Measurements from ENCODE around the gene VPS54. TPM values are rescaled to one million over a fixed set of nuclear protein-coding genes. Genes with fewer than 3 reads are reported as not detected.

The VPS54 gene
- total RNA-seq, 4 donors from 2014 or later: 19.0 to 24.1 (median 23.4) TPM

GRCh38 chr2:63870679-63871078 is 148.5 kb downstream of the VPS54 start:
- 96% methylated on average over 4 of the region's 4 CpGs for WGBS
- Histone ChIP-seq H3K27me3 (no peaks in the 10 kb centered on the region), H3K9me3 (no peaks in the 10 kb centered on the region), H3K4me3 (no peak overlapping the region), H3K36me3 (peaks cover 0 to 10% (median 3%) of the 10 kb centered on the region in 4 donors), H3K27ac (replicated peaks in 1 of 4) (peak overlapping the region in 2 of 4 donors; percentile 58 to 74), H3K4me1 (peaks cover 48 to 72% (median 53%) of the 10 kb centered on the region in 4 donors)
- DNase-seq (ENCODE audit: extremely low spot score): no peak
- intact Hi-C loops (cut with DNase I): no loop called here
- TF ChIP-seq EP300 (IDR thresholded peaks at IDR 0.05) (no peak), CTCF (IDR thresholded peaks at IDR 0.05) (no peak), POLR2A (IDR thresholded peaks at IDR 0.05; ENCODE audit: low read depth) (no peak), POLR2AphosphoS5 (IDR thresholded peaks at IDR 0.05) (no peak)

GRCh38 chr2:63866009-63866709 is 153.1 kb downstream of the VPS54 start:
- no peak overlapping the region for H3K4me3 ChIP-seq
- DNase-seq (ENCODE audit: extremely low spot score): no peak
- no peak overlapping the region for H3K27ac ChIP-seq (replicated peaks in 1 of 4)
- intact Hi-C loops (cut with DNase I): no loop called here
- 77% methylated on average over 2 of the region's 2 CpGs for WGBS
- peaks cover 34 to 60% (median 39%) of the 10 kb centered on the region in 4 donors for H3K4me1 ChIP-seq
- no peak for TF ChIP-seq POLR2AphosphoS5 (IDR thresholded peaks at IDR 0.05)
- no peak for TF ChIP-seq CTCF (IDR thresholded peaks at IDR 0.05)
- no peak for TF ChIP-seq POLR2A (IDR thresholded peaks at IDR 0.05; ENCODE audit: low read depth)
- TF ChIP-seq EP300 (IDR thresholded peaks at IDR 0.05): no peak
- H3K36me3 ChIP-seq: peaks cover 0 to 26% (median 6%) of the 10 kb centered on the region in 4 donors
- no peaks in the 10 kb centered on the region for H3K9me3 ChIP-seq
- H3K27me3 ChIP-seq: no peaks in the 10 kb centered on the region

GRCh38 chr2:63865159-63865799 is 153.9 kb downstream of the VPS54 start:
- Histone ChIP-seq H3K36me3 (peaks cover 0 to 32% (median 8%) of the 10 kb centered on the region in 4 donors), H3K27me3 (no peaks in the 10 kb centered on the region), H3K4me3 (no peak overlapping the region), H3K27ac (replicated peaks in 1 of 4) (no peak overlapping the region), H3K4me1 (peaks cover 27 to 52% (median 35%) of the 10 kb centered on the region in 4 donors), H3K9me3 (no peaks in the 10 kb centered on the region)
- no peak for DNase-seq (ENCODE audit: extremely low spot score)
- intact Hi-C loops (cut with DNase I): no loop called here
- WGBS: 95% methylated on average over 6 of the region's 6 CpGs
- no peak for TF ChIP-seq CTCF (IDR thresholded peaks at IDR 0.05)
- TF ChIP-seq POLR2A (IDR thresholded peaks at IDR 0.05; ENCODE audit: low read depth): no peak
- no peak for TF ChIP-seq POLR2AphosphoS5 (IDR thresholded peaks at IDR 0.05)
- no peak for TF ChIP-seq EP300 (IDR thresholded peaks at IDR 0.05)

- no peak for DNase-seq (ENCODE audit: extremely low spot score)
- 48% methylated on average over 1 of the region's 1 CpG for WGBS
- Histone ChIP-seq H3K36me3 (peaks cover 0 to 48% (median 19%) of the 10 kb centered on the region in 4 donors), H3K9me3 (no peaks in the 10 kb centered on the region), H3K4me1 (peaks cover 27 to 44% (median 35%) of the 10 kb centered on the region in 4 donors), H3K27me3 (no peaks in the 10 kb centered on the region), H3K4me3 (no peak overlapping the region), H3K27ac (replicated peaks in 1 of 4) (peak overlapping the region in 3 of 4 donors; percentile 0 to 36 (median 15))
- TF ChIP-seq POLR2A (IDR thresholded peaks at IDR 0.05; ENCODE audit: low read depth) (no peak), CTCF (IDR thresholded peaks at IDR 0.05) (no peak)
- intact Hi-C loops (cut with DNase I): no loop called here
Observed at GRCh38 chr2:63863707-63864106, 155.5 kb downstream of the VPS54 start.

Measured in esophagus muscularis mucosa (tissue), 4 donors.